ENCODE measurements around the gene ACOX2. TPM values are rescaled to one million over a fixed set of nuclear protein-coding genes. Genes with fewer than 3 reads are reported as not detected.

ACOX2 gene
- total RNA-seq, 1 experiment from 2014 or later, result 12.8 TPM

GRCh38 chr3:58496206-58496857 lies 40.7 kb downstream of the ACOX2 start:
- ChIA-PET RAD21 (ENCODE audit: low non-redundant PET in 1 of 2, low total read pairs in 2 of 2, uncharacterized antibody in 2 of 2, unreplicated experiment in 2 of 2) (no interaction called here), CTCF (no interaction called here)
- TF ChIP-seq CTCF (IDR thresholded peaks at IDR 0.05 in 2 of 3, conservative IDR thresholded peaks at IDR 0.05 in 1 of 3; ENCODE audit: borderline replicate concordance in 1 of 3, insufficient read depth in 1 of 3, low read depth in 2 of 3, low read length in 2 of 3), result no peak
- no peak for TF ChIP-seq POLR2A (IDR thresholded peaks at IDR 0.05; ENCODE audit: borderline replicate concordance, extremely low read depth, insufficient read depth, insufficient read length)
- TF ChIP-seq JUND (IDR thresholded peaks at IDR 0.05), result no peak
- TF ChIP-seq CBX3 (IDR thresholded peaks at IDR 0.05; ENCODE audit: low read depth), result no peak
- no peak for TF ChIP-seq SRF (IDR thresholded peaks at IDR 0.05; ENCODE audit: low read depth)

GRCh38 chr3:58495101-58495500 lies 41.9 kb downstream of the ACOX2 start:
- ChIA-PET CTCF (no interaction called here), POLR2A (no interaction called here), RAD21 (ENCODE audit: low non-redundant PET in 1 of 2, low total read pairs in 2 of 2, uncharacterized antibody in 2 of 2, unreplicated experiment in 2 of 2) (no interaction called here)
- no peak overlapping the region for H2AFZ ChIP-seq (ENCODE audit: low read depth, low read length, poor library complexity, severe bottlenecking)
- ATAC-seq, result no peak
- no peaks in the 10 kb centered on the region for H3K9me2 ChIP-seq (ENCODE audit: insufficient read depth)
- H3K4me1 ChIP-seq (ENCODE audit: control insufficient read depth in 1 of 2, insufficient read depth in 2 of 2, low read length in 2 of 2), result peaks cover 10 to 24% of the 10 kb centered on the region in 2 experiments
- no TSS peak for BruUV-seq (replicated peaks)
- H3K4me3 ChIP-seq (replicated peaks in 1 of 2; ENCODE audit: low read depth in 1 of 2, low read length in 2 of 2), result no peak overlapping the region
- no peaks in the 10 kb centered on the region for H4K20me1 ChIP-seq (ENCODE audit: insufficient read depth)
- no peak overlapping the region for H3K9ac ChIP-seq (ENCODE audit: low read length)
- no peaks in the 10 kb centered on the region for H3K9me3 ChIP-seq (ENCODE audit: control insufficient read depth in 1 of 2, insufficient read depth in 1 of 2, low read depth in 1 of 2, low read length in 2 of 2)
- H3K4me2 ChIP-seq (ENCODE audit: low read length), result no peak overlapping the region
- no peak overlapping the region for H3K27ac ChIP-seq (ENCODE audit: low read depth, low read length)
- peaks cover 76% of the 10 kb centered on the region for H3K79me2 ChIP-seq (ENCODE audit: insufficient read depth, low read length)
- no peaks in the 10 kb centered on the region for H3K27me3 ChIP-seq (ENCODE audit: insufficient read depth, low read length)
- no peak for DNase-seq (ENCODE audit: low read depth, low spot score)
- intact Hi-C loops (cut with micrococcal nuclease), result no loop called here
- no peaks in the 10 kb centered on the region for H3K36me3 ChIP-seq (ENCODE audit: control insufficient read depth in 1 of 2, insufficient read depth in 2 of 2, low read length in 2 of 2)
- no peak for TF ChIP-seq EGR1 (IDR thresholded peaks at IDR 0.05; ENCODE audit: low read depth)
- no peak for TF ChIP-seq SRF (IDR thresholded peaks at IDR 0.05; ENCODE audit: low read depth)
- no peak for TF ChIP-seq POLR2AphosphoS5 (IDR thresholded peaks at IDR 0.05; ENCODE audit: low read depth, low read length)
- no peak for TF ChIP-seq EZH2 (IDR thresholded peaks at IDR 0.05)
- TF ChIP-seq ZFX (IDR thresholded peaks at IDR 0.05), result no peak
- TF ChIP-seq YY1 (IDR thresholded peaks at IDR 0.05; ENCODE audit: extremely low read depth, insufficient replicate concordance, low read depth, low read length), result no peak
- TF ChIP-seq ELF1 (IDR thresholded peaks at IDR 0.05; ENCODE audit: borderline replicate concordance, low read depth), result no peak
- TF ChIP-seq CBX3 (IDR thresholded peaks at IDR 0.05; ENCODE audit: low read depth), result no peak
- TF ChIP-seq ZNF274 (IDR thresholded peaks at IDR 0.05; ENCODE audit: low read depth, low read length), result no peak
- TF ChIP-seq CEBPB (IDR thresholded peaks at IDR 0.05; ENCODE audit: low read depth), result no peak
- no peak for TF ChIP-seq REST (IDR thresholded peaks at IDR 0.05; ENCODE audit: low read depth)
- no peak for TF ChIP-seq JUND (IDR thresholded peaks at IDR 0.05)
- no peak for TF ChIP-seq SIN3A (IDR thresholded peaks at IDR 0.05; ENCODE audit: low read depth)

More at GRCh38 chr3:58496206-58496857, 40.7 kb downstream of the ACOX2 start:
- Histone ChIP-seq H3K4me2 (ENCODE audit: low read length) (no peak overlapping the region), H3K9me2 (ENCODE audit: insufficient read depth) (no peaks in the 10 kb centered on the region), H3K9me3 (ENCODE audit: control insufficient read depth in 1 of 2, insufficient read depth in 1 of 2, low read depth in 1 of 2, low read length in 2 of 2) (no peaks in the 10 kb centered on the region), H4K20me1 (ENCODE audit: insufficient read depth) (no peaks in the 10 kb centered on the region), H3K27ac (ENCODE audit: low read depth, low read length) (no peak overlapping the region), H3K79me2 (ENCODE audit: insufficient read depth, low read length) (peaks cover 88% of the 10 kb centered on the region), H3K9ac (ENCODE audit: low read length) (no peak overlapping the region), H3K36me3 (ENCODE audit: control insufficient read depth in 1 of 2, insufficient read depth in 2 of 2, low read length in 2 of 2) (peaks cover 2 to 6% of the 10 kb centered on the region in 2 experiments; a peak in 1 of 4 replicates), H3K4me1 (ENCODE audit: control insufficient read depth in 1 of 2, insufficient read depth in 2 of 2, low read length in 2 of 2) (peaks cover 7 to 16% of the 10 kb centered on the region in 2 experiments), H2AFZ (ENCODE audit: low read depth, low read length, poor library complexity, severe bottlenecking) (no peak overlapping the region), H3K27me3 (ENCODE audit: insufficient read depth, low read length) (no peaks in the 10 kb centered on the region), H3K4me3 (replicated peaks in 1 of 2; ENCODE audit: low read depth in 1 of 2, low read length in 2 of 2) (no peak overlapping the region)
- POLR2A ChIA-PET, result no interaction called here
- intact Hi-C loops (cut with micrococcal nuclease), result no loop called here
- ATAC-seq (no peak), DNase-seq (ENCODE audit: low read depth, low spot score) (no peak)
- no TSS peak for BruUV-seq (replicated peaks)
